ENCODE data around the gene MVD. TPM values are rescaled to one million over a fixed set of nuclear protein-coding genes. Genes with fewer than 3 reads are reported as not detected.

MVD gene
- total RNA-seq, 3 donors from 2014 or later (not counting 1 experiment from before 2014, with no cell fraction given) = 176 to 271 (median 185) TPM

- peak overlapping the region in 1 of 2 donors; percentile 46 for H3K27ac Mint-ChIP-seq
- 94% methylated on average over 19 of the region's 19 CpGs for WGBS (ENCODE audit: insufficient coverage)
- DNase-seq (no peak), ATAC-seq (no peak)
- intact Hi-C loops (cut with micrococcal nuclease) = no loop called here
- Histone ChIP-seq H3K36me3 (ENCODE audit: control insufficient read depth, insufficient read depth, low read length) (peaks cover 33% of the 10 kb centered on the region), H3K27ac (ENCODE audit: low read length) (no peak overlapping the region), H3K27me3 (ENCODE audit: control insufficient read depth, insufficient read depth, low read length) (no peaks in the 10 kb centered on the region), H3K4me3 (ENCODE audit: low read length) (no peak overlapping the region), H3K4me1 (ENCODE audit: control insufficient read depth, insufficient read depth, low read length) (peaks cover 18% of the 10 kb centered on the region), H3K9me3 (ENCODE audit: control insufficient read depth, insufficient read depth, low read length) (no peaks in the 10 kb centered on the region)
- H3K27me3 Mint-ChIP-seq (ENCODE audit: low read depth in 2 of 2) = no peaks in the 10 kb centered on the region
- TF ChIP-seq CTCF (IDR thresholded peaks at IDR 0.05) = no peak
- H3K4me1 Mint-ChIP-seq = peaks cover 21 to 43% of the 10 kb centered on the region in 2 donors
- no peaks in the 10 kb centered on the region for H3K9me3 Mint-ChIP-seq
- H3K36me3 Mint-ChIP-seq = no peaks in the 10 kb centered on the region
- H3K4me3 Mint-ChIP-seq = no peak overlapping the region
These were observed 47.9 kb downstream of the MVD start for GRCh38 chr16:88614818-88615580.

- Mint-ChIP-seq H3K27ac (peak overlapping the region; percentile 33 to 46), H3K27me3 (ENCODE audit: low read depth in 2 of 2) (no peaks in the 10 kb centered on the region), H3K36me3 (no peaks in the 10 kb centered on the region), H3K4me1 (peaks cover 12 to 35% of the 10 kb centered on the region in 2 donors), H3K9me3 (no peaks in the 10 kb centered on the region), H3K4me3 (no peak overlapping the region)
- H3K36me3 ChIP-seq (ENCODE audit: control insufficient read depth, insufficient read depth, low read length) = peaks cover 40% of the 10 kb centered on the region
- WGBS (ENCODE audit: insufficient coverage) = 94% methylated on average over 19 of the region's 19 CpGs
- no peaks in the 10 kb centered on the region for H3K27me3 ChIP-seq (ENCODE audit: control insufficient read depth, insufficient read depth, low read length)
- no peak overlapping the region for H3K4me3 ChIP-seq (ENCODE audit: low read length)
- no peak for DNase-seq
- no peak overlapping the region for H3K27ac ChIP-seq (ENCODE audit: low read length)
- intact Hi-C loops (cut with micrococcal nuclease) = no loop called here
- TF ChIP-seq CTCF (IDR thresholded peaks at IDR 0.05) = no peak
- no peak for ATAC-seq
- no peaks in the 10 kb centered on the region for H3K9me3 ChIP-seq (ENCODE audit: control insufficient read depth, insufficient read depth, low read length)
- peaks cover 10% of the 10 kb centered on the region for H3K4me1 ChIP-seq (ENCODE audit: control insufficient read depth, insufficient read depth, low read length)
These were observed 48.7 kb downstream of the MVD start for GRCh38 chr16:88613911-88614817.

- no peak overlapping the region for H3K27ac ChIP-seq (ENCODE audit: low read length)
- Mint-ChIP-seq H3K9me3 (no peaks in the 10 kb centered on the region), H3K27ac (peak overlapping the region; percentile 18 to 33), H3K4me1 (peaks cover 7 to 26% of the 10 kb centered on the region in 2 donors), H3K36me3 (no peaks in the 10 kb centered on the region), H3K4me3 (no peak overlapping the region), H3K27me3 (ENCODE audit: low read depth in 2 of 2) (no peaks in the 10 kb centered on the region)
- 93% methylated on average over 9 of the region's 10 CpGs for WGBS (ENCODE audit: insufficient coverage)
- no peak for ATAC-seq
- no peak for DNase-seq
- H3K4me1 ChIP-seq (ENCODE audit: control insufficient read depth, insufficient read depth, low read length) = peaks cover 1% of the 10 kb centered on the region
- intact Hi-C loops (cut with micrococcal nuclease) = no loop called here
- no peaks in the 10 kb centered on the region for H3K9me3 ChIP-seq (ENCODE audit: control insufficient read depth, insufficient read depth, low read length)
- no peak overlapping the region for H3K4me3 ChIP-seq (ENCODE audit: low read length)
- no peaks in the 10 kb centered on the region for H3K27me3 ChIP-seq (ENCODE audit: control insufficient read depth, insufficient read depth, low read length)
- TF ChIP-seq CTCF (IDR thresholded peaks at IDR 0.05) = no peak
- peaks cover 42% of the 10 kb centered on the region for H3K36me3 ChIP-seq (ENCODE audit: control insufficient read depth, insufficient read depth, low read length)
These were observed 49.6 kb downstream of the MVD start for GRCh38 chr16:88613293-88613692.

Data from natural killer cell (primary cell).